Fibroblast of skin of left biceps (primary cell): ENCODE measurements around the gene RAPGEF2.
"Not testable (repeated sequence)": the region's sequence is repeated elsewhere in the genome, so short reads cannot be mapped to it uniquely, and the experiment has no call there.

Experiments used
- DNase-seq, 2 experiments: peaks; one replicate each; pipeline ENCODE4 v3.0.0-alpha.2; 2013; ENCODE audit warnings: low read depth in 2 of 2

Gene RAPGEF2

GRCh38 chr4:159160242-159160641 lies 57.4 kb downstream of the RAPGEF2 start:
- peak in 1 of 2 experiments; percentile 9 for DNase-seq

GRCh38 chr4:159161436-159161835 lies 58.6 kb downstream of the RAPGEF2 start:
- not testable (repeated sequence) for DNase-seq

- DNase-seq = no peak
Observed at GRCh38 chr4:159162576-159162975, 59.7 kb downstream of the RAPGEF2 start.

GRCh38 chr4:159163521-159163920 lies 60.6 kb downstream of the RAPGEF2 start:
- no peak for DNase-seq

GRCh38 chr4:159169404-159170302 lies 66.8 kb downstream of the RAPGEF2 start:
- DNase-seq = no peak

- no peak for DNase-seq
Observed at GRCh38 chr4:159171287-159171686, 68.4 kb downstream of the RAPGEF2 start.

GRCh38 chr4:159173886-159174285 lies 71.0 kb downstream of the RAPGEF2 start:
- DNase-seq = no peak

GRCh38 chr4:159174645-159175084 lies 71.8 kb downstream of the RAPGEF2 start:
- DNase-seq = no peak

- DNase-seq = peak; percentile 78 to 79
Observed at GRCh38 chr4:159175085-159175988, 72.5 kb downstream of the RAPGEF2 start.

- no peak for DNase-seq
Observed at GRCh38 chr4:159175989-159176375, 73.1 kb downstream of the RAPGEF2 start.

- DNase-seq = no peak
Observed at GRCh38 chr4:159177265-159178150, 74.6 kb downstream of the RAPGEF2 start.

GRCh38 chr4:159178151-159178546 lies 75.3 kb downstream of the RAPGEF2 start:
- DNase-seq = peak in 1 of 2 experiments; percentile 34

- DNase-seq = no peak
Observed at GRCh38 chr4:159178979-159179969, 76.4 kb downstream of the RAPGEF2 start.

- not testable (repeated sequence) for DNase-seq
Observed at GRCh38 chr4:159183885-159184605, 81.2 kb downstream of the RAPGEF2 start.

GRCh38 chr4:159185591-159186023 lies 82.7 kb downstream of the RAPGEF2 start:
- DNase-seq = no peak

GRCh38 chr4:159188646-159189045 lies 85.8 kb downstream of the RAPGEF2 start:
- no peak for DNase-seq

- DNase-seq = no peak
Observed at GRCh38 chr4:159190651-159191050, 87.8 kb downstream of the RAPGEF2 start.

- DNase-seq = peak in 1 of 2 experiments; percentile 27
Observed at GRCh38 chr4:159191989-159192388, 89.1 kb downstream of the RAPGEF2 start.

- no peak for DNase-seq
Observed at GRCh38 chr4:159193046-159193620, 90.3 kb downstream of the RAPGEF2 start.
